GM21423 (cell line): Measurements from ENCODE around the gene AKAP11.
"Not testable (repeated sequence)": the region's sequence is repeated elsewhere in the genome, so short reads cannot be mapped to it uniquely, and the experiment has no call there.

Experiments
- ATAC-seq: cut with Tn5 transposase; IDR thresholded peaks from one replicate; pipeline ENCODE4 v1.9.1; 2021; ENCODE audit warnings: mild to moderate bottlenecking, moderate library complexity; ENCODE audit not compliant: unreplicated experiment

The AKAP11 gene, protein sequence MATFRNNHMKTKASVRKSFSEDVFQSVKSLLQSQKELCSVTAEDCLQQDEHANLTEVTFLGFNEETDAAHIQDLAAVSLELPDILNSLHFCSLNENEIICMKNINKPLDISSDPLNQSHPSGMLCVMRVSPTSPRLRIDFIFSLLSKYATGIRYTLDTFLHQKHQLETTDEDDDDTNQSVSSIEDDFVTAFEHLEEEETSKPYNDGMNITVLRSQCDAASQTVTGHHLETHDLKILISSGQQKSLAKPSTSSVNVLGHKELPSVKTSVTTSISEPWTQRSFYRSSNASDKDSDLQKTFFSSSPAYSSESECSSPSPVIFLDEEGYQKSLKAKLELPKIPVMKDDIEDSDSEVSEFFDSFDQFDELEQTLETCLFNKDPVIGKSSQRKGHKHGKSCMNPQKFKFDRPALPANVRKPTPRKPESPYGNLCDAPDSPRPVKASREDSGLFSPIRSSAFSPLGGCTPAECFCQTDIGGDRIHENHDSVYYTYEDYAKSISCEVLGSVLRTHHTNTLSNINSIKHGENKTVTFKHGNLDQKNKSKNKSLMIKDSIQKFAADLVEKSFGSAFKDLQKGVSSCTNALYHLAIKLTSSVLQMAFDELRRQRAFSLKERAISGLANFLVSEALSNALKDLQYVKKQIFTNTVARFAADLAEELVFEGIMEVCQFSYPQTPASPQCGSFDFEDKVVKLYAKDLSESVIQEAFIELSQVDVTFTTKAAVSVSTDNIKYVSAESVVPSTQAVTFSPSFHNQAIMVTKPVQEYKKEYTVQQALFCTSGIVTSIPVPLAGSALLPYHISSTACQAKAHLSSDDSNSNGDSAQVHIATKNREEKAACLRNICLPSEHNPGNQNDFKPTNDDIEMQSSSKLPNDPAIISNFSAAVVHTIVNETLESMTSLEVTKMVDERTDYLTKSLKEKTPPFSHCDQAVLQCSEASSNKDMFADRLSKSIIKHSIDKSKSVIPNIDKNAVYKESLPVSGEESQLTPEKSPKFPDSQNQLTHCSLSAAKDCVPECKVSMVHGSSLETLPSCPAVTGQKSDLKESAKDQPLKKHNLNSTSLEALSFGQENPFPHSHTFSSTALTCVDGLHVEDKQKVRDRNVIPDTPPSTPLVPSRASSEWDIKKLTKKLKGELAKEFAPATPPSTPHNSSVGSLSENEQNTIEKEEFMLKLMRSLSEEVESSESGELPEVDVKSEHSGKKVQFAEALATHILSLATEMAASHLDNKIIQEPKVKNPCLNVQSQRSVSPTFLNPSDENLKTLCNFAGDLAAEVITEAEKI (N-terminal part only)

DNA sequence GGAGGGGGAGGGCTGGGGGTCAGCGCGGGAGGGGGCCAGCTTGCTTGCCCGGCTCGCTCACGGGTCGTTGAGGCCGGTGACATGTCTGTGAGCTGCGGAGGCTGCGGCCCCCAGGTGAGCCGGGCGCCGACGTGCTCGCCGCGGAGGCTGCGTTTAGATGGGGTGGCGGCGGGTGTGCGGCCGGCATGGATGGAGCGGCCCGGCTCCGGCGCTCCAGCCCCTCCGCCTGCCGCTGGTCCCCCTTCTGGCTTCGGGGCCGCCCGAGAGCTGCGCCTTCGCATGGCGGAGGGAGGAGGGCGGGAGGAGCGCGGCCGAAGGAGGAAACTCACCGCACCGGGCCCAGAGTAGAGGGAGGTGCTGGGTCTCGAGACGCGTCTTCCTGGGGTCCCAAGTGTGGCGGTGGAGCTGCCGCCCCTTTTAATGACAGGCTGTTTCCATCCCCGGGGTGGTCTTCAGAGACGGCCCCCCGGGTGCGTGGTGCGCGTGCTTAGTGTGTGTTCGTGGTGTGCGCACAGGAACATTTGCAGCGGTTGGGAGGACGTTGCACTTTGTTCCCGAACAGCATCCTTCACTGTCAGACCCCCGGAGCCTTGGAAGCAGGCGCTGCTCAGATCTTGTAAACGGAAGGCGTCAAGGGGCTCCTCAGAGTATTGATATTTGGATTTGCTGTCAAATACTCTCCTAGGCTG is at the start of gene AKAP11:
TSS of gene AKAP11 (plus strand) at position 38 of the 689 bp plus-strand sequence. CDS start 14,197 bp downstream, outside the sequence.
- peak; percentile 20 for ATAC-seq

- no peak for ATAC-seq
Observed at GRCh38 chr13:42223681-42224080, 48.3 kb upstream of the AKAP11 start.

DNA sequence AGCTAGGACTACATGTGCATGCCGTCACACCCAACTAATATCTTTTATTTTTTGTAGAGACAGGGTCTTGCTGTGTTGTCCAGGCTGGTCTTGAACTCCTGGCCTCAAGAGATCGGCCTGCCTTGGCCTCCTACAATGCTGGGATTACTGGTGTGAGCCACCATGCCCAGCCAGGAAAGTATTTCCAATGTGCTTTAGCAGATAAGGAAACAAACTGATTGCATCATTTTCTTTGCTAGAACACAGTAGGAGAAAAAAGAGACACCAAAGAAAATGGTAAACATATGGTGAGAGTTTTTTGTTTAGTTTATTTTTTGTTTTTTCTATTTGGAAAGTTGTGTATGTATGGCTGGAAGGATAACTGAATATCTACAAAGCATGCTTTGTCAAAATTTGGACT is 46.9 kb upstream of the AKAP11 start:
- ATAC-seq: no peak

GRCh38 chr13:42226759-42227158 is 45.2 kb upstream of the AKAP11 start:
- not testable (repeated sequence) for ATAC-seq

GRCh38 chr13:42228527-42228926 is 43.4 kb upstream of the AKAP11 start:
- ATAC-seq: no peak

DNA sequence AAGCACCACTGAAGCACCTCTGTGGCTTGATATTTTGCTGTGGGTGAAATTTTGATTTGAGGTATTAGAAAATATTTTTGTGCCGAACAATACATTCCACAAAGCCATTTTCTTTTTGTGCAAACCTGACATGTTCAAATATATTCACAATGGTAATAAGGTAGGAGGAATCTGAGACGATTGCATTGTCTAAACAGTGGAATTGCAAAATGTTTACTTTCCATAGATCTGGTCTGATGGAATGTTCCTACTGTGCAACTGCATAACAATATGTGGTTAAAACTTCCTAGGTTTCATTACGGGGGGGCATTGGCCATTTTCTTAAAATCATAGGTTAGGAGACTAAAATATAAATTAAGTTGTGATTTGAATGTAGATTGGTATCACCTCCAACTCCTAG is 42.7 kb upstream of the AKAP11 start:
- ATAC-seq: no peak

GRCh38 chr13:42232671-42233070 is 39.3 kb upstream of the AKAP11 start:
- ATAC-seq: no peak

DNA sequence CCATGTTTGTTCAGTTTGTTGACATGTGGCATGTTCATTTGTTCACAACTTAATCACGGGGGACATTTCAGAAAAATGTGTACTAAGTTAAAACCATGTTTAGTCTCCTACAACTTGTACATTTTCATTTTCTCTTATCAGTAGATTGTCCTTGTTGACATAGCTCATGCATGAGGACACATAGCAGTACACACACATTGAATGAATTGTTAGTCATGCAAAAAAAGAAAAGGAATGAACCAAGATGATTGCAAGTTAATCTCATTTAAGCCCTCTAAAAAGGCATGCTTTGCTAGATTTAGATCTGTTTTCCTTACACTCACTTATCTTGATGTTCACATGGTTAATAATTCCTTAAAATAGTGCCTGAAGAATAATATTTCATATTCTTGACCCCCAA is 38.2 kb upstream of the AKAP11 start:
- ATAC-seq: no peak

- no peak for ATAC-seq
Observed at GRCh38 chr13:42239161-42239560, 32.8 kb upstream of the AKAP11 start.

GRCh38 chr13:42239644-42240043 is 32.3 kb upstream of the AKAP11 start:
- ATAC-seq: no peak

DNA sequence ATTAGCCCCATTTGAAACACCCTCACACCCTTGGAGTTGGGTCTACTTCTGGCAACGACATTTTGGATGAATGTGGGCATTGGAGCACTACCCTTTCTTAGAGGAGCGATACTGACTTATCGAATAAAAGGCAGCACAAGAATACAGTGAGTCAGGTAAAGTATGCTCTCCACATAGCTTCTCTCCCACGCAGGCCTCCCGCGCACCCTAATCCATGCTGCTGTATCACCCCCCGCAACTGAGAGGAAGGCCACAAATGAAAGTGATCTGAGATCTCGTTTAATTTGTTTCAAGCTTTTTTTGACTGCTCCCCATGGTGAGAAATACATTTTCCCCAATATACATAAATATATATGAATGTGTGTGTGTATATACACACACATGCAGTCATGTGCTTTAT is 25.4 kb upstream of the AKAP11 start:
- ATAC-seq: no peak

DNA sequence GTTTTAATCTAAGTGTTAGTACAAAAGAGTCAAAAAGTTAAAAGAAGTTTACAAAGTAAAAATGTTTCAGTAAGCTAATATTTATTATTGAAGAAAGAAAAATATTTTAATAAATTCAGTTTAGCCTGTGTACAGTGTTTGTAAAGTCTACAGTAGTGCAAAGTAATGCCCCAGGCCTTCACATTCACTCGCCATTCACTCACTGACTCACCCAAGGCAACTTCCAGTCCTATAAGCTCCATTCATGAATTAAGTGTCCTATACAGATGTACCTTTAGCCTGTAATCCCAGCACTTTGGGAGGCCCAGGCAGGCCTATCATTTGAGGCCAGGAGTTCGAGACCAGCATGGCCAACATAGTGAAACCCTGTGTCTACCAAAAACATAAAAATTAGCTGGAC is 24.1 kb upstream of the AKAP11 start:
- ATAC-seq: no peak

- no peak for ATAC-seq
Observed at GRCh38 chr13:42255886-42256285, 16.1 kb upstream of the AKAP11 start.

DNA sequence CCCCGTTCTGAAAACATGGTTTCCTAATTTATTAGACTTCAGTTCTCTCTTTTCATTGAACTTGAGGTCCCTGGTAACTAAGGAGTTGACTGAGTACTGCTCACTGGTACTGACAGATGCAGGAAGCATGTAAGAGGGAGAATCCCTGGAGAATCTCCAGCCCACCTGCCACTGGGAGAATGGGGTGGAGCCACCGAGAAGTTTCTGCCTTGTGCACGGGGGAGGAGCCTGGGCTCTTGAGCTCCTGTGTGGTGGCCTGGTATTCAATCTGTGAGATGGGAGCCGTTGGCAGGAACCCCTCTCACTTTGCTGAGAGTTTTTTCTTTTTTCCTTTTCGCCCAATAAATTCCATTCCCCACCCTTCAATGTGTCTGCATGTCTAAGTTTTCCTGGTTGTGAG is 13.2 kb upstream of the AKAP11 start:
- ATAC-seq: no peak

- ATAC-seq: no peak
Observed at GRCh38 chr13:42259515-42259914, 12.4 kb upstream of the AKAP11 start.

- ATAC-seq: no peak
Observed at GRCh38 chr13:42260903-42261654, 10.9 kb upstream of the AKAP11 start.

GRCh38 chr13:42266473-42266872 is 5.5 kb upstream of the AKAP11 start:
- ATAC-seq: no peak

DNA sequence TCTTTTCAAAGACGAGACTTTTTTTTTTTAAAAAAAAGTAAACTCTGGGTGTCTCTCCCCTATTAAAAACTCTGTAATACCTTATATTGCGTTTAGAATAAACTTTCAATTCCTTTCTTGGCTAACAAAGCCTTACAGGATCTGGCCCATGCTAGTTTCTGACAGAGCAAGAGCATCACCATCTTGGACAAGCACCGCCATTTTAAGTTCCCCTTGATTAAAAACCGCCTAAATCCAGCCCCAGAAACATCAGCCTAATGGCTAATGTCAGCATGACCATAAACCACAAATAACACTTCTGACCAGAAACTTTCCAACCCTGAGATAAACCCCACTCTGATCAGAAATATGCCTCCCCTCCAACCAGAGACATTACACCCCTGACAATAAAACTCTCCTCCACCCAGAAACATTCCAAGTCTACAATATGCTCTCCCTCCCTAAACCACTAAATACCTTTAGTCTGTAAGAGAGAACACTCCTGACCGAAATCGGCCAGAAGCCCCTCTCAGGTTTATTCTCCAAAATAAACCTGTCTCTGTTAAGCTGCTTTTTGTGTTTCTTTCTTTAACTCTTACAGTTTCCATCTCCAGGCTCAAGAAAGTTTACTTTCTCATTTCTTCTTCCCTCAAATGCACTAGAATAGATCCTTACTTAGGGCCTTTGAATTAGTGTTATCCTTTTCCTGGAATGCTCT is 1.6 kb upstream of the AKAP11 start:
- ATAC-seq: no peak

DNA sequence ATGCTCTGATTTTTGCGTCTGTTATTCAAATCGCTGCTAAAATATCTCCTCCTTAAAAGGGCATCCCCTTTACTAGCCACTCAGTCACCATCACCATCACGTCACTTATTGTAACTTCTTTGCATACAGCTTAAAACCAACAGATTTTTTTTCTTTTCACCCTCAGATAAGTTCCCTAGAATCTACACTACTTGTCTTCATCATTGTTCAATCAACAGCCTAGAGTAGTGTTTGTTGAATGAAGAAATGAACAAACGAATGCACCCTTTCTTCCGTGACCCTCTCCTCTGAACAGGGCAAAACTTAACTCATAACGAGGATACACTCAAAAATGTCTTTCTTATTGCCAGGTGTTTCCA is 1.1 kb upstream of the AKAP11 start:
- ATAC-seq: no peak
